Measurements from ENCODE around the gene SORCS2. TPM values are rescaled to one million over a fixed set of nuclear protein-coding genes. Genes with fewer than 3 reads are reported as not detected.

Gene SORCS2
- total RNA-seq, 1 experiment from 2014 or later, result 4.1 TPM

GRCh38 chr4:7256984-7257810, 64.9 kb downstream of the SORCS2 start:
- no peak overlapping the region for H3K4me2 ChIP-seq (ENCODE audit: low read length)
- no peaks in the 10 kb centered on the region for H4K20me1 ChIP-seq (ENCODE audit: low read length)
- no peak for ATAC-seq
- H3K79me2 ChIP-seq (ENCODE audit: low read length), result peaks cover 27% of the 10 kb centered on the region
- intact Hi-C loops (cut with micrococcal nuclease), result no loop called here
- no peak overlapping the region for H3K9ac ChIP-seq (ENCODE audit: low read length)
- no peaks in the 10 kb centered on the region for H3K9me2 ChIP-seq (replicated peaks; ENCODE audit: low read length)
- no peak overlapping the region for H2AFZ ChIP-seq (ENCODE audit: low read length)
- no peaks in the 10 kb centered on the region for H3K9me3 ChIP-seq (ENCODE audit: low read length)
- peaks cover 9% of the 10 kb centered on the region for H3K4me1 ChIP-seq (ENCODE audit: insufficient read depth, low read length)
- no TSS peak for BruUV-seq (replicated peaks)
- H3F3A ChIP-seq (ENCODE audit: low read length, unreplicated experiment), result no peaks in the 10 kb centered on the region
- H3K4me3 ChIP-seq (ENCODE audit: low read length), result no peak overlapping the region
- TF ChIP-seq EZH2 (IDR thresholded peaks at IDR 0.05; ENCODE audit: low read length, unreplicated experiment), result no peak
- no peak for TF ChIP-seq EZH2phosphoT487 (IDR thresholded peaks at IDR 0.05; ENCODE audit: borderline replicate concordance, low read length)
- TF ChIP-seq CTCF (conservative IDR thresholded peaks at IDR 0.05; ENCODE audit: low read depth, low read length), result no peak
- no peaks in the 10 kb centered on the region for H3K36me3 ChIP-seq (ENCODE audit: low read depth, low read length)
- POLR2A ChIA-PET (ENCODE audit: unreplicated experiment), result no interaction called here
- no peak overlapping the region for H3K27ac ChIP-seq (ENCODE audit: low read length)
- no peak for DNase-seq
- CTCF ChIA-PET, result no interaction called here
- H3K27me3 ChIP-seq (ENCODE audit: low read length), result no peaks in the 10 kb centered on the region

DNA sequence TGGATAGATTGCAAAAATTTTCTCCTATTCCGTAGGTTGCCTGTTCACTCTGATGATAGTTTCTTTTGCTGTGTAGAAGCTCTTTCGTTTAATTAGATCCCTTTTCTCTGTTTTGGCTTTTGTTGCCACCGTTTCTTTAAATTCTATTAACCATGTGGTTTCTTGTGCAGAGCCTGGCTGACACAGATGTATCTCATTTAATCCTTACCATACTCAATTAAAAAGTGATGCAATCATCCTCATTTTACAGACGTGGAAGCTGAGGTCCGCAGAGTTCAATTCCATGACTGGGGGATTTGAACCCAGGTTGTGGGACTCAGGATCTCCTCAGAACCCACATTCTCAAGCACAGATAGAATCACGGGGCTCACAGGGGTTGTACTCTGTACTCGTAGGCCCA, 66.7 kb downstream of the SORCS2 start:
- no peak overlapping the region for H3K27ac ChIP-seq (ENCODE audit: low read length)
- no peak for TF ChIP-seq EZH2phosphoT487 (IDR thresholded peaks at IDR 0.05; ENCODE audit: borderline replicate concordance, low read length)
- no peak for TF ChIP-seq CTCF (conservative IDR thresholded peaks at IDR 0.05; ENCODE audit: low read depth, low read length)
- no peak for TF ChIP-seq EZH2 (IDR thresholded peaks at IDR 0.05; ENCODE audit: low read length, unreplicated experiment)
- no peak overlapping the region for H2AFZ ChIP-seq (ENCODE audit: low read length)
- no peaks in the 10 kb centered on the region for H3K27me3 ChIP-seq (ENCODE audit: low read length)
- BruUV-seq (replicated peaks), result no TSS peak
- DNase-seq (no peak), ATAC-seq (no peak)
- no peaks in the 10 kb centered on the region for H3K9me3 ChIP-seq (ENCODE audit: low read length)
- H3K9ac ChIP-seq (ENCODE audit: low read length), result no peak overlapping the region
- peaks cover 37% of the 10 kb centered on the region for H3K79me2 ChIP-seq (ENCODE audit: low read length)
- no peaks in the 10 kb centered on the region for H3K9me2 ChIP-seq (replicated peaks; ENCODE audit: low read length)
- H3K36me3 ChIP-seq (ENCODE audit: low read depth, low read length), result no peaks in the 10 kb centered on the region
- H3K4me1 ChIP-seq (ENCODE audit: insufficient read depth, low read length), result peaks cover 27% of the 10 kb centered on the region
- CTCF ChIA-PET, result no interaction called here
- no peaks in the 10 kb centered on the region for H4K20me1 ChIP-seq (ENCODE audit: low read length)
- no peak overlapping the region for H3K4me3 ChIP-seq (ENCODE audit: low read length)
- no peaks in the 10 kb centered on the region for H3F3A ChIP-seq (ENCODE audit: low read length, unreplicated experiment)
- no peak overlapping the region for H3K4me2 ChIP-seq (ENCODE audit: low read length)
- intact Hi-C loops (cut with micrococcal nuclease), result no loop called here
- POLR2A ChIA-PET (ENCODE audit: unreplicated experiment), result no interaction called here

DNA sequence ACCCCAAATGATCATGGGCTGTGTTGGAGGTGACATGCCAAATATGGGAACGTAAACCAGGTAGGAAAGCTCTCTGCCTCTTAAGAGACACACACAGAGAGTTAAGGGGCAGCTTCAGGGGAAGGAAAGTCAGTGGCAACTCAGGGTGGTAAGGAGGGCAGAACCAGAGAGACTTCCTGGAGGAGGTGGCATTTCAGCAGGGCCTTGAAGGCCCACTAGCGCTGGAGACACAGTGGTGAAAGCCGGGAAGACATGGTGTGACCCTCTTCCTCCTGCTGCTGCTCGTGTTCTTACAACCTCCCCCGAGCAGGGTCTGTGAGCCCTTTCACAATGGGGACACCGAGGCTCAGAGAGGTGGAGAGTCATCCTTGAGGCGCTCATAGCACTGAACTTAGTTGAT, 68.2 kb downstream of the SORCS2 start:
- ATAC-seq (no peak), DNase-seq (no peak)
- Histone ChIP-seq H2AFZ (ENCODE audit: low read length) (no peak overlapping the region), H4K20me1 (ENCODE audit: low read length) (no peaks in the 10 kb centered on the region), H3K27me3 (ENCODE audit: low read length) (no peaks in the 10 kb centered on the region), H3K9ac (ENCODE audit: low read length) (no peak overlapping the region), H3K4me3 (ENCODE audit: low read length) (no peak overlapping the region), H3F3A (ENCODE audit: low read length, unreplicated experiment) (no peaks in the 10 kb centered on the region), H3K4me1 (ENCODE audit: insufficient read depth, low read length) (peaks cover 42% of the 10 kb centered on the region), H3K36me3 (ENCODE audit: low read depth, low read length) (no peaks in the 10 kb centered on the region), H3K9me3 (ENCODE audit: low read length) (no peaks in the 10 kb centered on the region), H3K79me2 (ENCODE audit: low read length) (peaks cover 52% of the 10 kb centered on the region), H3K4me2 (ENCODE audit: low read length) (no peak overlapping the region), H3K9me2 (replicated peaks; ENCODE audit: low read length) (no peaks in the 10 kb centered on the region), H3K27ac (ENCODE audit: low read length) (peak overlapping the region; percentile 50; the same call in 1 of the 2 replicates)
- CTCF ChIA-PET, result no interaction called here
- POLR2A ChIA-PET (ENCODE audit: unreplicated experiment), result no interaction called here
- intact Hi-C loops (cut with micrococcal nuclease), result loop anchor here (5.0 kb wide), 1 partner anchor 53 kb away; no protein-coding TSS in a partner anchor
- no peak for TF ChIP-seq EZH2 (IDR thresholded peaks at IDR 0.05; ENCODE audit: low read length, unreplicated experiment)
- no peak for TF ChIP-seq EZH2phosphoT487 (IDR thresholded peaks at IDR 0.05; ENCODE audit: borderline replicate concordance, low read length)
- no peak for TF ChIP-seq CTCF (conservative IDR thresholded peaks at IDR 0.05; ENCODE audit: low read depth, low read length)
- BruUV-seq (replicated peaks), result no TSS peak

All from PC-3 (cell line).